Left renal pelvis (tissue), 4 donors: Measurements from ENCODE around the gene PRG3. TPM values are rescaled to one million over a fixed set of nuclear protein-coding genes. Genes with fewer than 3 reads are reported as not detected.

Source experiments
- DNase-seq, 4 donors: peaks; one replicate each; pipeline ENCODE4 v3.0.0-alpha.2; 2013; ENCODE audit warnings: low read depth in 4 of 4, low spot score in 3 of 4
- polyA plus RNA-seq, 4 donors: library from polyadenylated mRNA; unstranded; fragments of 120-200 nt; gene quantifications; one replicate each; pipeline ENCODE4 v1.2.1, GENCODE V29; 2013; ENCODE audit not compliant: insufficient read length in 4 of 4

Gene PRG3
- polyA plus RNA-seq, 4 donors: 0.19 to 1.2 (median 0.45) TPM

DNA sequence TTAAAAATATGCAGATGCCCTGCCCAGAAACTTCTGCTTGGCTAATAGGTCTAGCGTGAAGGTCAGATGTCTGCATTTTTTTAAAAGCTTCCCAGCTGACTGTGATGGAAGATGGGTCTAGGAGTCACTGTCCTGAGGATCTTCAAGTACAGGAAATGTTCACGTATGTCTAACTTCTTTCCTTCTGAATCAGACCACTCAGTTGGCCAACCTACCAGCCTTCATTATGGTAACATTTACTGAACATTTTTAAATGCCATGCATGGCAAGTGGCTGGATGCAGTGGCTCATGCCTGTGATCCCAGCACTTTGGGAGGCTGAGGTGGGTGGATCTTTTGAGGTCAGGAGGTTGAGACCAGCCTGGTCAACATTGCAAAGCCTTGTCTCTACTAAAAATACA, 10.6 kb upstream of the PRG3 start:
- no peak for DNase-seq

- no peak for DNase-seq
These were observed 10.2 kb upstream of the PRG3 start for GRCh38 chr11:57391111-57391510.

- DNase-seq: no peak
These were observed 9.6 kb upstream of the PRG3 start, which contains the start of gene PRG2 for GRCh38 chr11:57390535-57390934. TSS of gene PRG2 (minus strand) at chr11:57390650. CDS start at chr11:57389944, 706 bp downstream.

GRCh38 chr11:57387289-57388030, 6.5 kb upstream of the PRG3 start:
- no peak for DNase-seq

DNA sequence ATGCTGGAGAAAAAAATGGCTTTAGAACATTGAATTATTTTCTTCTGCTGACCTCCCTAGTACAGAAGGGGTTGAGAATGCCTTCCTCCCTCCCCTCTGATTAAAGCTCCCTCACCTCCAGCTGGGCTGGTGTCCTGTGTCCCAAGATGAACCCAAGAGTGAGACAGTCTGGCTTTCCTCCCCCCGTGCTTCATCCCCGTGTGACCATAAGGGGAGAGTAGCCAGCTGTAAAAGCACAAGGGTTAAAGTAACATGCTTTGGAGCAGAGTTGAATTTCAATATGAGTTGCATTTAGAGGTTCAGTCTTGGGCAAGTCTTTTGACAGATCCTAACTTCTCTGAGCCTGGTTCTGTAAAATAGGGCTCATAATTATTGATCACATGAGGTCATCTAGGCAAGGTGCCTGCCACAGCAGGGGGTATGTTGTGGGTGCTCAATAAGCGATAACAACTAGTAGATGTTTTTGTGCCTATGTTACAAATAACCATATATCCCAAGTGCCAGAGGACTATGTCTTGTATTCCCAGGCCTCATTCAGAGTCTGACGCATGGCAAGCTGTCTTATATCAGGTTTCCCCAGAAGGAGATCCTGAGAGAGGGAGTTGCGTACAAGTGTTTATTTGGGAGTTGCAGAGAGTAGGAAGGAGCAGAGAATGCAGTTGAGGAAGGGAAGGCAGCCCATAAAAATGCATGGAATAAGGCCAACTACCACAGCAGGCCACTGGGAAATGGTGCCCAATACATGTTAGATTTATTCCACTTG, 5.4 kb upstream of the PRG3 start:
- DNase-seq: peak in 2 of 4 donors; percentile 19 to 35

DNA sequence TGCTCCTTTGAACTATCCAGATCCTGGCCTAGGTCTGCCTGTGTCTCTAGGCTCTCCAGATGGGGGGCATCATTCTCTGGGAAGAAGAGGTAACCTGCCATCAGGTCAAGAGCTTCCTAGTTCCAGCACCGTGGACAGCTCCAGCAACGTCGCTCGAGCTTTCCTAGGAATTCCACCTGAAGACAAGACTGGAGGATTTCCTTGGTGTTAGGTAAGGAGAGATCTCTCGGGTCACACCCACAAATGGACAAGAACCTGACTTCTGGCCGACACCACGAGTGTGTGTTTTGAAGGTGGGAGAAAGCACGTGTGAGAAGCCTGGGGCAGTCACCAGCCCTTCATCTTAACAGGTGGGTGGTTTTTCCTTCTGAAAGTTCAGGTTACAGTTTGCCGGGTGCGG, 1.2 kb downstream of the PRG3 start:
- DNase-seq: peak in 1 of 4 donors; percentile 21

DNA sequence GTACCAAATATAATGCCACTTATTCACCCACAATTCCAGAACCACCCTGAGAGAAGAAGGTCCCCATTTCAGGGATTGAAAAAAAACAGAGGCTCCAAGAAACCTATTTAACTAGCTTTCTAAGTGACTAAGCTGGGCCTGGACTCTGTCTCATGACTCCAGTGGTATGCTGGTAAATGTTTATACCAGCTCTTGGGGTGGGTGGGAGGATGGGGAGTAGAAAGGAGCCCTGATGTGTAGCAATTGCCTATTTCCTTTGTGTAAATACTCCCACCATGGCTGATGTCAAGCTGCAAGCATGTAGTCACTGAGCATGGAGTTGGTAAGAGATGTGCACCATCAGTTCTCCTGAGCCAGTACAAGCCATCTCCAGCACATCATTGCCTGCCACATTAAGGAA, 2.8 kb downstream of the PRG3 start:
- no peak for DNase-seq

DNA sequence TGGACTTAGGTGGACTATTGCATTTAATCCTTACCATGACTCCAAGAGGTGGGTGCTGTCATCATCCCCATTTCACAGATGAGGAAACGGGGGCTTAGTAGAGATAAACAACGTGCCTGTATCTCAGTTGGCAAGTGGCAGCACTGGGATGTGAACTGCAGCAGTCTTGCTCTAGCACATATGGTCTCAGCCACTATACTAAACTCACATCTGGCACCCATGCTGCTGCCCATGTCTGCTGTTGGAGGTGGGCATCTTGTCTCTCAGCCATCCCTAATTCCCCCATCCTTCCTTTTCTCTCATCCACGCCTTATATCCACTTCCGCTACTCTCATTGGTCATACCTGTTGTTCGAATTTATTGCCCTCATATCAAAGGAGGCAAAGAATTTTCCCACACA, 3.8 kb downstream of the PRG3 start:
- DNase-seq: no peak

DNA sequence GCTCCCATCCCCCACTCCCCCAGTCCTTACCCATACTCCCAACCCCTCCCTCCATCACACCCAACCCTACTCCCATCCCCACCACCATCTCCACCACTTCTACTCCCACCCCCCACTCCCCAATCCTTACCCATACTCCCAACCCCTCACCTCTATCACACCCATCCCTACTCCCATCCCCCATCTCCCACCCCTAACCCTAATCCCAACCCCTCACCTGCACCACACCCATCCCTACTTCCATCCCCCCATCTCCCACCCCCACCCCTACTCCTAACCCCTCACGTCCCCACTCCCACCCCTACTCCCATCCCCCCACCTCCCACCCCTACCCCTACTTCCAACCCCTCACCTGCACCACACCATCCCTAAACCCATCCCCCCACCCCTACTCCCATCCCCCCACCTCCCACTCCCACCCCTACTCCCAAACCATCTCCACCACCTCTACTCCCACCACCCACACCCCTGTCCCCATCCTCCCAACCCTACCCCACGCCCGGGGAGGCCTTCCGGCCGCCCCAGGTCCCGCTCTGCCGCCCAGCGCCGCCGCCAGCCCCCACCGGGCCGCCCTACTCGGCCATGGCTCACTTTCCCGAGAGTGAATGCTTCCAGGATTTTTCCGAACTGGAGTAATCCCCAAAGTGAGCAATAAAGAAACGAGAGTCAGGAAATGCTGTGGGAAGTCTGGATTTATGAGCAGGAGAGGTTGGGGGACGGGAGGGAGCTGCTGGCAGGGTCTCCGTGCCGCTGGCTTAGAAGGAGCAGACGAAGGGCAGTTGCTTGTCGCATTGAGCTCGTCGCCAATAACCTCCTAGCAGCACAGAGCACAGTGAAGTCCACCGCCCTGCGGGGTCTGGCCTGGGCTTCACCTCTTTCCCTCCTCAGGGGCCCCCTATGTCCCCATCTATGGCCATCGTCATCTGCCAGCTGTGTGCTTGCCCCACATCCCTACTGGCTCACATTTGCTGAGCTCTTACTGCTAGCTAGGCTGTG, 4.6 kb downstream of the PRG3 start:
- DNase-seq: no peak

DNA sequence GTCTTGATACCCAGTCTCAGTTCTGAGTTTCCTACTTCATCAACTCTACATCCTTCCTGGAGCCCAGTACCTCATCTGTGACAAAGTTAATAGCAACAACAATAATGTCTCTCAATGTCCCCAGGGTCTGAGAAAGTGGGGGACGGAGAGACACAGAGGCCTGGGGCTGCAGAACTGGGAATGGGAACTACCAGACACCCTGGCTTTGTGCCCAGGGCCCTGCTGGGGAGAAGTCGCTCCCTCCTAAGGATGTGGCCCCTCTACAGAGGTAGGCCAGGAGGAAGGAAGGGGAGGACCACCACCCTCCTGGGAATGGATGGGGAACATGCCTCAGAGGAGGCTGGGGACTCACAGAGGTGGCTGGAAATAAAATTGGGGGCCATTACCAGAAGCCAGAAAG, 5.5 kb downstream of the PRG3 start:
- no peak for DNase-seq

DNA sequence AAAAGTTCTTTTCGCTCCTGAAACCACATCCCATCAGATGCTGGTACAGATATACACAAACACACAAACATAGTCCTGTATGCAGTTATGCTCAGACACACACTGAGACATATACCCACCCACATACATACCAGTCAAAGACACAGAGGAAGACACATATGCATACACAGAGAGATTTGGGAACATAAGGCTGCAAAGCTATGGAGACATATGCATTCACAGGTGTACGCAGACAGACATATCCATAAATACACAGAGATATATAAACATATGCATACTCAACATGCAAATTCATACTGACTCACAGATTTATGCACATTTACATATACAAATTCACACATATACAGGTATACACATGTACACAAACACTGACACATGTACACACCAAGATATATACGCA, 6.0 kb downstream of the PRG3 start:
- no peak for DNase-seq

GRCh38 chr11:57373146-57373545, 7.8 kb downstream of the PRG3 start:
- DNase-seq: no peak

DNA sequence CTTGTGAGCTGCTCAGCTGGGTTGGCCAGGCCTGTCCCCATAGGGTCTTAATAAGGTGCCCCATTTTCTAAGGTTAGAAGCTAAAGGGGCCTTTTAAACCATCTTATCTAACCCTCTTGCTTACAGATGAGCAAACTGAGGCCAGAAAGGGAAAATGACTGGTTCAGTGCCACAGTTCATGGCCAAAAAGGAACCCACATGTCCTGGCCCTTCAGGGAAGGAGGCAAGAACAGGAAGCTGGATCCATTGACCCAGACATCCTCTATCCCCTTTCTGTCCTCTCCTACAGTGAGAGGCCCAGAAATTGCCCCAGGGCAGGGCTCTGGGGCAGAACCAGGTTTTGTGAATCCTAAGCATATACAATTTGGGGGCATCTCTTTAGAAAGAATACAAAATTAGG, 10.0 kb downstream of the PRG3 start:
- no peak for DNase-seq

DNA sequence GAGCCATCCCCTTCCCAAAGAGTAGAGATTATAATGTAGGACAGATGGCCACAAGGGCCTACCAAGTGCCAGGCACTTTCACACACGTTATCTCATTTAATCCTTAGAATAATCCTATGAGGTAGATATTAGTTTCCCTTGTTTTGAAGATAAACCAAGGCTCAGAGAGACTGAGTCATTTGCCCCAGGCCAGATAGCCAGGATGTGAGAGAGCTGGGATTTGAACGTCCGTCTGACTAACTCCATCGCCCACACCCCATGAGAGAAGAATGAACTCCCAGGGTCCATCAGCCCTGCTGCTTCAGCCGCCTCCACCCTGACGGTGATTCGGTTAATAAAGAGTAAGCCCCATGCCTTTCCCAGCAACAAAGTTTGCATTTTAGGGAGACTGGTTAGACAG, 10.7 kb downstream of the PRG3 start:
- no peak for DNase-seq

- DNase-seq: no peak
These were observed 12.1 kb downstream of the PRG3 start for GRCh38 chr11:57368845-57369232.

DNA sequence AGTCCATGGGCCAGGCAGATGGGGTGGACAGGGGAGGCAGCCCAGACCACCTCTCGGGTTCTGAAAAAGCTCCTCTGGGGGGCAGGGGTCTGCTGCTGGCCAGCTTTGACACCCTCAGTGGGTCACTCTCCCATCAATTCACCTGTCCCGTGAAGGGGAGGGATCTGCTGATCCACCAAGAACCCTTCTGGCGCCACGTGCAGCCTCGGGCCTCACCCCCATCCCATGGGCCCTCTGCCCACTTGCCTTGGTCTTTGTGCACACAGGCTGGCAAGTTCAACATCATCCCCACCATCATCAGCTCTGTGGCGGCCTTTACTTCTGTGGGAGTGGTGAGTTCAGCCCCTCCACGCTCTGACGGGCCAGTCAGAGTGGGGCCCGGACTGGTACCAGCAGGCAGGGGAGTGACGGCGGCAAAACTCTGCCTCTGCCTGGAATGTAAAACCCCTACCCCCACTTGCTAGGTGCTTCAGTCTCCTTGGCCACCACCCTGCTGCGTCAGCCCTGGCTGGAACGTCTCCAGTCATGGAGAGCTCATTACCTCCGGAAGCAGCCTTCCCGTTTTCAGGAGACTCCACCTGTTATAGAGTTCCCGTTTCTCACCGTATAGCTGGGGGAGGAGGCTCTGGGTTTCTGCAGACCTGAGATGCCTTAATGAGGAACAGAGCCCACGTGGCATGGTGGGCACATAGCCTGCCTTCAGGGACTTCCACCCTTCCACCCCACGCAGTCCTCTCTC, 12.7 kb downstream of the PRG3 start:
- DNase-seq: no peak

- no peak for DNase-seq
These were observed 15.9 kb downstream of the PRG3 start for GRCh38 chr11:57364851-57365660.

GRCh38 chr11:57363131-57364080, 17.5 kb downstream of the PRG3 start:
- no peak for DNase-seq
